ENCODE measurements around the gene GDF10. TPM values are rescaled to one million over a fixed set of nuclear protein-coding genes. Genes with fewer than 3 reads are reported as not detected.

GDF10 gene
- total RNA-seq, 2 donors from 2014 or later, result 0.63 to 1.9 TPM

DNA sequence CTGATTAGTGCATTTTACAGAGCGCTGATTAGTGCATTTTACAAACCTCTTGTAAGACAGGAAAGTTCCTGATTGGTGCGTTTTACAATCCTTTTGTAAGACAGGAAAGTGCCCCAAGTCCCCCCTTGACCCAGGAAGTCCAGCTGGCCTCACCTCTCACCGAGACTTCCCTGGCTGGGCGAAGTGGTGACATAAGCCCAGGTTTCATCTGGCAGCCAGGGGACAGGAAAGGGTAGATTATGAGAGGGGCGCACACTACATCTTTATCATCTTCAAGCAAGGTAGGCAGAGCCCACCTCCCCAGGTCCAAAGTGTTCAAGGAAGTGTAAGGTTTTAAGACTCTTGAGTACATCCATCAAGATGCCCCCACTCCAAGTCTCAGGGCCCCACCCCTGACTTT lies 5.5 kb upstream of the GDF10 start:
- H3K9me3 ChIP-seq, result no peaks in the 10 kb centered on the region
- TF ChIP-seq, protein P1, sequence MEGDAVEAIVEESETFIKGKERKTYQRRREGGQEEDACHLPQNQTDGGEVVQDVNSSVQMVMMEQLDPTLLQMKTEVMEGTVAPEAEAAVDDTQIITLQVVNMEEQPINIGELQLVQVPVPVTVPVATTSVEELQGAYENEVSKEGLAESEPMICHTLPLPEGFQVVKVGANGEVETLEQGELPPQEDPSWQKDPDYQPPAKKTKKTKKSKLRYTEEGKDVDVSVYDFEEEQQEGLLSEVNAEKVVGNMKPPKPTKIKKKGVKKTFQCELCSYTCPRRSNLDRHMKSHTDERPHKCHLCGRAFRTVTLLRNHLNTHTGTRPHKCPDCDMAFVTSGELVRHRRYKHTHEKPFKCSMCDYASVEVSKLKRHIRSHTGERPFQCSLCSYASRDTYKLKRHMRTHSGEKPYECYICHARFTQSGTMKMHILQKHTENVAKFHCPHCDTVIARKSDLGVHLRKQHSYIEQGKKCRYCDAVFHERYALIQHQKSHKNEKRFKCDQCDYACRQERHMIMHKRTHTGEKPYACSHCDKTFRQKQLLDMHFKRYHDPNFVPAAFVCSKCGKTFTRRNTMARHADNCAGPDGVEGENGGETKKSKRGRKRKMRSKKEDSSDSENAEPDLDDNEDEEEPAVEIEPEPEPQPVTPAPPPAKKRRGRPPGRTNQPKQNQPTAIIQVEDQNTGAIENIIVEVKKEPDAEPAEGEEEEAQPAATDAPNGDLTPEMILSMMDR (IDR thresholded peaks at IDR 0.05), result no peak
- no peaks in the 10 kb centered on the region for H3K36me3 ChIP-seq
- H3K27ac ChIP-seq, result no peak overlapping the region
- no peak overlapping the region for H3K4me3 ChIP-seq
- H3K4me1 ChIP-seq, result peaks cover 0 to 6% of the 10 kb centered on the region in 2 donors
- no peaks in the 10 kb centered on the region for H3K27me3 ChIP-seq
- DNase-seq (ENCODE audit: low spot score), result peak; percentile 49

DNA sequence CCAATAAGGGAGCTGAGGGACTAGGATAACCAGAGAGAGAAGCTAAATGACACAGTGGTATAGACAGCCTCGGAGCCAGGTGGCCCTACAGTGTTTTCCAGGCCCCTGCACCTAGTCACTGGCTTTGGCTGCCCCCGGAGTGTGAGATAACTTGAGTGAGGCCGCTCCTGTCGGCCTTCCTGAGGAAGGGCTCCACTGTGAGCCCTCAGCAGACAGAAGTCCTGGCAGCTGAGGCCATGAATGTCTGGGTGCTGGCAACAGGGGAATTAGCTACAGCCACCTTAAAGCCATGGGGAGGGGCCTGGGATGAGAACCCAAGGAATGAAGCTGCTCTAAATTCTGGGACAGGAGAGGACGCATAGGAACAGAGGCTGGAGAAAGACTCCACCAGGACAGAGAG lies 4.6 kb upstream of the GDF10 start:
- H3K36me3 ChIP-seq, result no peaks in the 10 kb centered on the region
- H3K4me1 ChIP-seq, result peaks cover 0 to 8% of the 10 kb centered on the region in 2 donors
- no peaks in the 10 kb centered on the region for H3K27me3 ChIP-seq
- H3K9me3 ChIP-seq, result no peaks in the 10 kb centered on the region
- TF ChIP-seq, protein P1 (IDR thresholded peaks at IDR 0.05), result no peak
- H3K4me3 ChIP-seq, result no peak overlapping the region
- DNase-seq (ENCODE audit: low spot score), result no peak
- no peak overlapping the region for H3K27ac ChIP-seq

DNA sequence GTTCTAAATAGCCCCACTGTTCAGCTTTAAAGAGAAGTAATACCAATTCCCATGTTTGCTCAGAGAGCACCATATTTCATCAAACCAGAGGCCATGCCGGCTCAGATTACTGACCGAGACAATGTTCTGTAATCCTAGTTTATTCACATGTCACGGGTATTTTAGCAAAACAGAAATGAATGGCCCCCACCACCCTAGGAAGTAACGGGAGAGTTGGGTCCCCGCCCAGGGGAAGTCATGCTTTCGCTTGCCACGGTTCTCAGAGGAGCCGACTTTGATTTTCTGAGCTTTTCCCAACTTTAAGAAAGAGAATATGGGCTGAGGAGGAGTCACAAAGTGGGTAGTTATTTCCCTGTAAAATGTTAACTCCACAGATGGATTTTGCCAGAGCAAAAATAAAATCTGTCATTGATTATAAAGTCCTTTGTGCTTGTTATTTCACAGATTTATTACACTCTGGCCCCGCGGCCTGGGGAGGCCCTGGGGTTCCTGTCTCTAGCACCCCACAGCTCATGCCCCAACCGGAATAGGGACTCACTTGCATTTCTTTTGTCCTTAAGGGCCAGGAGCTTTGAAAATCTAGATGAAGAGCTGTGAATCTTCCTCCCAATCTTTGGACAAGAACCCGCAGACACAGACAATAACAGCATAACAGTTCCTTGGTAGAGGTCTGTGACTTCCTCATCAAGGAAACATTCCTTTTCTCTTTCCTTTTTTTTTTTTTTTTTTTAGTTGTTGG lies 3.7 kb upstream of the GDF10 start:
- Histone ChIP-seq H3K27me3 (no peaks in the 10 kb centered on the region), H3K36me3 (no peaks in the 10 kb centered on the region), H3K27ac (no peak overlapping the region), H3K4me1 (peaks cover 0 to 17% of the 10 kb centered on the region in 2 donors), H3K9me3 (no peaks in the 10 kb centered on the region), H3K4me3 (no peak overlapping the region)
- TF ChIP-seq, protein P1 (IDR thresholded peaks at IDR 0.05), result no peak
- DNase-seq (ENCODE audit: low spot score), result no peak

DNA sequence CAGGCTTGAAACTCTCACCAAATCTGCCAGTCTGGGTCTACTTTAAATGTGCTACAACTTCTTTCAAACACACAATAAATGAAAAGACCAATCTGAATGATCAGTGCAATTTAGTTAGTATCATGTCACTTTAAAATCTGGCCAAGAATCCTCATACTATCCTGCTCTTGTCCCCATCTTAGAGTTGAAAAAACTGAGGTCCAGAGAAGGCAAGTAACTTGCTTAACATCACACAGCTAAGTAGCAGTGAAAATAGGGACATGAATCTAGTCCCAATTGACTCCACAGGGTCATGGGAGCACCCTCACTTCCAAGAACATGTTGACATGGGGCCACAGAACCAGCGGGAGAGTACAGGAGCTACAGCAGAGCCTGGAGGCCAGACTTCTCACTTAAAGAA lies 3.1 kb upstream of the GDF10 start:
- Histone ChIP-seq H3K4me1 (peaks cover 0 to 23% of the 10 kb centered on the region in 2 donors), H3K4me3 (no peak overlapping the region), H3K9me3 (no peaks in the 10 kb centered on the region), H3K27ac (no peak overlapping the region), H3K36me3 (no peaks in the 10 kb centered on the region), H3K27me3 (no peaks in the 10 kb centered on the region)
- DNase-seq (ENCODE audit: low spot score), result no peak
- TF ChIP-seq, protein P1 (IDR thresholded peaks at IDR 0.05), result no peak

DNA sequence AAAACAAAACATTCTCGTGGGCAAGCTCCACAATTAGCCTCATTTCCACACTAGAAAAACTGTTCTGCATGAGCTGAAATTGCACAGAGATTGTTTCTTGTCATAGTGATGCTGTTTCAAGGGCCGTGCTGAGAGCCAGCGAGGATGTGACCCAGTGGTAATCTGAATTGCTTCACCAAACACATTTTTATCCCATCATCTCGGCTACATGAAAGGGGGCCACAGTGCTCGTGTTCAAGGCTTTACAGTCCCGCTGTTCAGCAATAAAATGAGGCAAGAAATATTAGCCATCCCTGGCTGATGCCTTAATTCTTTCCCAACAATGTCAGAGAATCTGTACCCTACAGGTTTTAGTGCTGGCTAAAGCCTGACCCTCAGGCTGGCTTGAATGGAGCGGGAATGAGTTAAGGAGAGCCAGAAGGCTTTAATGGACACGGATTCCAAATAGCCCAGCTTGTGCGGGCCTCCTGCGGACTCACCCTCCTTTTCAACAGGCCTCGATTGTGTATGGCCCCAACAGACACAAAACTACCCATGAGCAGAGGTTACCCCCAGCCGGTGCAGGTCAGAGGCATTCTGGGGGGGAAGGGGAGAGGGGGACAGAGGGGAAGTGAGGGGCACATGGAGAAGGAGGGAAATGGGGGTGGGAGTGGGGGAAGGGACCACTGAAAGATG lies 2.0 kb upstream of the GDF10 start:
- no peaks in the 10 kb centered on the region for H3K27me3 ChIP-seq
- no peak overlapping the region for H3K4me3 ChIP-seq
- H3K4me1 ChIP-seq, result peaks cover 0 to 23% of the 10 kb centered on the region in 2 donors
- no peaks in the 10 kb centered on the region for H3K9me3 ChIP-seq
- no peak overlapping the region for H3K27ac ChIP-seq
- no peak for DNase-seq (ENCODE audit: low spot score)
- TF ChIP-seq, protein P1 (IDR thresholded peaks at IDR 0.05), result no peak
- H3K36me3 ChIP-seq, result no peaks in the 10 kb centered on the region

Data from right atrium auricular region (tissue), 2 donors.